ENCODE data around the gene ZNF236.

The ZNF236 gene

GRCh38 chr18:76866666-76867065, 44.3 kb downstream of the ZNF236 start:
- no peak for DNase-seq

DNA sequence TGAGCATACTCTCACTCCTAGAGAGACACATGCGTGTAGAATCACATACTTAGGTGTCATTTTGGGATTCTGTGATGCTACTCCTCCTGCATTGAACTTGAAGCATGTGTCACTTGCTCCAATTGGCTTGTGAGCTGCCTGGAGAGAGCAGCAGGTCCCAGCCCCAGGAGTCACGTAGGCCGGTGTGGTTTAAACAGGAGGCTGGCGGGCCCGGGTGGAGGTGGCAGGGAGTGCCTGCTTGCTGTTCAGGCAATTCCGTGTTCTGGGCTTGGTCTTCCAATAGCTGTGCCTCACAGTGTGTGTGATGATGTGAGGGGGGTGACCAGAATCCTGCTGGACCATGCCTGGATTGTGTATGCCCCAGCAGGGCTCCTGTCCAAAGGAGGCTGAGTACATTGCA, 51.0 kb downstream of the ZNF236 start:
- DNase-seq, result no peak

DNA sequence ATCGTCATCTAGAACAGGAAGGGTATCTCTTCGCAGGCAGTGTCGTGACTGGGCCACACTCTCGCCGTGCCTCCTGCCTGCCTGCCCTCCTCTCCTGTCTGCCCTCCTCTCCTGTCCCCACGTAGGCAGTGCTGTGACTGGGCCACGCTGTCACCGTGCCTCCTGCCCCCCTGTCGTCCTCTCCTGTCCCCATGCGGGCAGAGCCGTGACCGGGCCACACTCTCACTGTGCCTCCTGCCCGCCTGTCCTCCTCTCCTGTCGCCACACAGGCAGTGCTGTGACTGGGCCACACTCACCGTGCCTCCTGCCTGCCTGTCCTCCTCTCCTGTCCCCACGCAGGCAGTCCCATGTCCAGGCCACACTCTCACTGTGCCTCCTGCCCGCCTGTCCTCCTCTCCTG, 51.4 kb downstream of the ZNF236 start:
- no peak for DNase-seq

DNA sequence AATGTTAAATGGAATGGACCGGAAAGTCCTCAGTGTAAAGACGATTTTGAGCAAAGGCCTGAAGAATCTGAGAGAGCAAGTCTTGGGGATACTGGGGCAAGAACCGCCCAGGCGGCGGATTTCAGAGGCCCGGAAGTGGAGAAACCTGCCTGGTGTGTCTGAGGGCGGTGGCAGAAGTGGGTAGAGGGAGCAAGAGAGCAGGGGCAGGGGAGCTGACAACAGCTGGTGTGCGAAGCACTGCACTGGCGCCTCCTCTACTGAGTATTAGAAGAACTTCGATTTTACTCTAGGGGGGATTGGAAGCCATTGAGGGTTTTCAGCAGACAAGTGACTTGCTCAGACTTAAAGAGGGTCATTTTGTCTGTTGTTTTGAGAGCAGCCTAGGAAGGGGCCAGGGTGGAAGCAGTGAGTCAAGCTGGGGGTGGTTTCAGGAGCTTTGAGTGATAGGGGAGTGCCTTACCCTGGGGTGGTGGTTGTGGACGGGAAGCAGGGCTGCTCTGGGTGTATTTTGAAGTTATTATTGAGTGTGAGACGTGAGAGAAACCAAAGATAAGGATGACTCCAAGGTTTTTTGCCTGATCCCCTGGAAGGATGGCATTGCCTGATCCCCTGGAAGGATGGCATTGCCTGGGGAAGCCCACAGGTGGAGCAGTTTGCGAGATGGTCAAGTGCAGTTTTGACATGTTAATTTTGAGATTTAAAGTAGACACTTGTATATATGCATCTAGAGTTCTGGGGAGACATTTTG, 52.5 kb downstream of the ZNF236 start:
- peak in 1 of 2 experiments; percentile 73 for DNase-seq

GRCh38 chr18:76875390-76876325, 53.3 kb downstream of the ZNF236 start:
- peak; percentile 87 for DNase-seq

- DNase-seq, result no peak
These were observed 56.1 kb downstream of the ZNF236 start for GRCh38 chr18:76878426-76878825.

DNA sequence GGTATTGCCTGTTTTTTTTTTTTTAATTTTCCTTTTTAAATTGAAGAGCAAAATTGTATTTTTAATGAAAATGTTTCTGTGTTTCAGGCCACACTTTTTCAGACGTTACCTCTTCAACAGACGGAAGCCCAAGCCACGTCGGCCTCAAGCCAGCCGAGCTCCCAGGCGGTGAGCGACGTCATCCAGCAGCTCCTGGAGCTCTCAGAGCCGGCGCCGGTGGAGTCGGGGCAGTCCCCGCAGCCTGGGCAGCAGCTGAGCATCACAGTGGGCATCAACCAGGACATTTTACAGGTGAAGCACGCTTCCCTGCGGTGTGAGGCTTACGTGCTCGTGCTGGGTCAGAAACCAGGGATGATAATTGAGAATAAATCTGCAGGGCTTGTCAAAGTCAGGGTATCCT, 57.7 kb downstream of the ZNF236 start:
- DNase-seq, result no peak

GRCh38 chr18:76881744-76882143, 59.4 kb downstream of the ZNF236 start:
- no peak for DNase-seq

- no peak for DNase-seq
These were observed 59.8 kb downstream of the ZNF236 start for GRCh38 chr18:76882146-76882545.

DNA sequence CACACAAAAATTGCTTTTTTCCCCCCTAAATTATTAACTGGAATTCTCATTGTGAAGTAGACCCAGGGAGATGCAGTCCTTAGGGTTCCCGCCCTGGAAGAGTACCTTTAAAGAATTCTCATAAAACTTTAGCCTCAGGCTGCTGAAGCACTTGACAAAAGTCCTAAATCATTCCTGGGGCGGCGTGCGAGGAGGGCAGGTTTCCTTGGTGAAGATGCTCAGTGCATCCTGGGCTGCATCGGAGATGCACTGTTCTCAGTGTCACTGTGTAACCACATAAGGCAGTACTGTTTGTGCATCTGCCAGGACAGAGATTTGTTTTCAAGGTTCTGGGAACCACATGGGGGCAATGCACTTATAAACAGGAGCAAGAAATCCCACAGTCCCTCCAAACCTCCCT, 62.6 kb downstream of the ZNF236 start:
- no peak for DNase-seq

- no peak for DNase-seq
These were observed 63.8 kb downstream of the ZNF236 start for GRCh38 chr18:76886112-76886511.

- no peak for DNase-seq
These were observed 66.8 kb downstream of the ZNF236 start for GRCh38 chr18:76889091-76889699.

DNA sequence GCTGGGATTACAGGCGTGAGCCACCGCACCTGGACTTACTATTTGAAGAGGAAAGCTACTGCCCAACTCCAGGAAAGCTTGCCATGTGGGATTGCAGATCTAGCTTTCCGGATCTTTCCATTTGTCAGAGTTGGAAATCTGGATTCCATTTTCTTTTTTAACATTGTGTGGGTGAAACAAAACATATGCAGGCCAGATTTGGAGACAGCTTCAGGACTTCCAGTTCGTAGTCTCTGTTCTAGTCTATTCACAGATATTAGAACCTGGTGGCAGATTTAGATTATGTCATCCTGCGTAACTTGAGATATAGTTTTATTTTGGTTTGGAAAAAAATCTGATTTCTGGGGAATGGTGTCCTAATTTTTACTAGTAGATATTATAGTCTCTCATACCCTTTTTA, 70.5 kb downstream of the ZNF236 start:
- no peak for DNase-seq

DNA sequence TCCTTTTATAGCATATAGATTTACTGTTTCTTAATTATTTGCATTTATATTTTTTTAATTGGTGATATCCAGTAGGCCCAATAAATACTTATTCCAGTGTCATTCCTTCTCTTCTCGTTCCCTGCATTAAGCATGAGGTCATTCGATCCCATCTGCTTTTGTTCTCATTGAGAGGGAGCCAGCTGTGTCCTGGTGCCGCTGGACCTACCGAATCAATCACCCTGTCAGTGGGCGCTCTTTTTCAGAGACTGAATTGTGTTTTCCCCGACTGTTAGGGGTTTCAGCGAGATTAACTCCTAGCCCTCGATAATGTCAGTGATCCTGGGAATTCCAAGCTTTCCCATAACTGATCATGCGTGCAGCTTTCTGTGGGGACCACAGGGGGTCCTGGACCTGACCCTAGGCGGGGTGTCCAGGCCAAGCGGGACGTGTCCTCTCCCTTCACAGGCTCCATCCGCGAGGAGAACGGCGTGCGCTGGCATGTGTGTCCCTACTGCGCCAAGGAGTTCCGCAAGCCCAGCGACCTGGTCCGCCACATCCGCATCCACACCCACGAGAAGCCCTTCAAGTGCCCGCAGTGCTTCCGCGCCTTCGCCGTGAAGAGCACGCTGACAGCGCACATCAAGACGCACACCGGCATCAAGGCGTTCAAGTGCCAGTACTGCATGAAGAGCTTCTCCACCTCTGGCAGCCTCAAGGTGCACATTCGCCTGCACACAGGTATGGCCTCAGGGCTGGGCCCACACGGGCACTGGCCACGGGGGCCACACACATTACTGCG, 72.4 kb downstream of the ZNF236 start:
- DNase-seq, result no peak

- no peak for DNase-seq
These were observed 73.1 kb downstream of the ZNF236 start for GRCh38 chr18:76895498-76895897.

DNA sequence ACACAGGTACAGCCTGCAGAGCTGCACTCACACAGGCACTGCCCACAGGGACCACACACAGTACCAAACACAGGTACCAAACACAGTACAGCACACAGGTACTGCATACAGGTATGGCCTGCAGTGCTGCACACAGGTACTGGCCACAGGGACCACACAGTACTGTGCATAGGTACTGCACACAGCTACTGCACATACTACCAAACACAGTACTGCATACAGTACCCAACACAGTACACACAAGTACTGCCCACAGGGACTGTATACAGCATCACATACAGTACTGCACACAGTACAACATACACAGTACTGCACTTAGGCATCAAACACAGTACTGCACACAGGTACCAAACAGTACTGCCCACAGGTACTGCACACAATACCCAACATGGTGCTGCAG, 74.3 kb downstream of the ZNF236 start:
- DNase-seq, result no peak

DNA sequence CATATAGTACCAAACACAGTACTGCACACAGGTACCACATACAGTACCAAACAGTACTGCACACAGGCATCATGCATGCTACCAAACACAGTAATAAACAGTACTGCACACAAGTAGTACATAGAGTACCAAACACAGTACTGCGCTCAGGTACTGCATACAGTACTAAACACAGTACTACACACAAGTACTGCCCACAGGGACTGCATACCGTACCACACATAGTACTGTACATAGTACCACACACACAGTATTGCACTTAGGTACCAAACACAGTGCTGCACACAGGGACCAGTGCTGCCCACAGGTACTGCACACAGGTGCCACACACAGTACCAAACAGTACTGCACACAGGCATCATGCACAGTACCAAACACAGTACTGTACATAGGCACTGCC, 74.9 kb downstream of the ZNF236 start:
- no peak for DNase-seq

DNA sequence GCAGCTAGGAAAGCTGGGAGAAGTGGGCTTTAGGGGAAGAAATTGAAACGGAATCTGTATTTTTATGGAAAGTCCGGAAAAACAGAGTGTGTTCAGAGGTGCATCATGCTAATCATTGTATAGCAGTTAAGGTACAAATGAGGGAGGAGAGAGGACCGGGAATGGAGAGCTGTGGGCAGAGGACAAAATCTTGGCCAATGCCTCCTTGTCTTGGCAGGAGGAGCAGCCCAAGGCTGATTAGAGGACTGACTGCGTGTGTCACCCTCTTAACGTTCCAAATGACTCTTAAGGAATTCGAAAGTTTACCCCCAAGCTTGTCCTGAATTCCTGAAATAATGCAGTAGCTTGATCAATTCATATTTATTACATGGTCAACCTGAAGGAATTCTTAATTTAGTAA, 81.0 kb downstream of the ZNF236 start:
- no peak for DNase-seq

DNA sequence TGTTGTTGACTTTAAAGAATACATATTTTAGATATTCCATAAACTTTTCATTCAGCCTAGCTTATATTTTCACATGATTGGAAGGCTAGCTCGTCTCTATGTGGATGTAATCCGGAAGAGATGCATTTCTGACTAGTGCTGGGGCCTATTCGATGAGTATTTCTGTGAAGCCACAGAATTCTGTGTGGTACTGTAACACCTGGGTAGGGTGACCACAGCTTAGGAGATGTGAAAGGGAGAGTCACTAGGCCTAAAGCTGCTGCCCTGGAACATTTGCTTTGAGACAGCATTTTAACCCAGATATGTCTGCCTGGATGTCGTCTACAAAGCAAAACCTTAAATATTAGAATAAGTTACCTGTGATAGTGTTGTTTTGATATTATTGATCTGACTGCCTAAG, 83.5 kb downstream of the ZNF236 start:
- DNase-seq, result no peak

- no peak for DNase-seq
These were observed 85.9 kb downstream of the ZNF236 start for GRCh38 chr18:76908277-76908676.

DNA sequence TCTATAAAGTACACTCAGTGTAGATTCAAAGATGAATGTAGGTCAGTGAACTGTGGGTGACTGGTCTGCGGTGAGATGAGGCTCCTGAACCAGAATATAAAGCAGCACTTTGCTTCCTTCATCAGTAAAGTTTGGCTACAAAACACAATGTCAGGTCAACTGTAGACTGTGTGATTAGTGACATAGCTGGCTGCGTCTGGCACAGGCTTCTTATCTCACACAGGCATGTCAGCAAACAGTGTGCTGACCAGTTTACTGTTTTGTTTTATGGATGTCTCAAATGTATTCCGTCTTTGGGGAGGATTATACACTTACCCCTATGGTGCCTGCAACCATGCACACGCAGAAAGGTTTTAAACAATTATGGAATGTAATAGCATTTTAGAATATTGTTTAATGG, 87.1 kb downstream of the ZNF236 start:
- DNase-seq, result no peak

DNA sequence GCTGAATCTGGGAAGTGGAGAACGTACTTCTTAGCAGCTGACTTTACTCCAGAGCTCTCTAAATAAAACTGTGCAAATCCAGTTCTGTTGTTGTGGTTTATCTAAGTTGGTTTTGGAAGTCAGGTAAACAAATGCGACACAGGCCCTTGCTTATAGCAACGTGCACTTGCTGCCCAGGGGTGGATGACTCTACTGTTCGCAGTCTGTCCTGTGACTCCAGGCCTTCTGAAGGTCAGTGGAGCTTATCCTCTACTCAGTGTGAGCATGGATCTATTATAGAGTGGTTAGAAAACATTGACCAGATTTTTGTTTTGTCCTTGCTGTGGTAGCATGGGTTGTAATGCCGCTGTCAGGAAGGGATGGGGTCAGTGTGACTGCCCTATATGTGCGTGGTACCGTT, 89.1 kb downstream of the ZNF236 start:
- no peak for DNase-seq

DNA sequence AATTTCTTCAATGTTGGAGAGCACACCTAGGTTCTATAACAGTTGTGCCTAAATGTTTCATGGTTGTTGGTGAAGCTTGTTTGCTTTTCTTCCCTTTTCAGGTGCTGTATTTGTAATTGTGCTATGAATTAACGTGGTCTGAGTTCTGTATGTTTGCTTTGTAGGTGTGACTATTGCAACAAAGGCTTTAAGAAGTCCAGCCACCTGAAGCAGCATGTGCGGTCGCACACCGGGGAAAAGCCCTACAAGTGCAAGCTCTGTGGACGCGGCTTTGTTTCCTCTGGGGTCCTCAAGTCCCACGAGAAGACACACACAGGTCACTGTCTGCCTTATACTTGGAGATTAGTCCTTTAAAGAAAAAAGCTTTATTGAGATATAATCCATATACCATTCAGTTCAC, 91.2 kb downstream of the ZNF236 start:
- DNase-seq, result peak; percentile 15 to 73

Measured in NCI-H2081 (cell line).